ENCODE data around the gene MYBPHL.

GRCh38 chr1:109327285-109327684, 20.5 kb upstream of the MYBPHL start:
- TF ChIP-seq CTCF (IDR thresholded peaks at IDR 0.05) (no peak), POLR2A (IDR thresholded peaks at IDR 0.05) (no peak)
